ENCODE measurements around the gene SLC6A12.
A peak's percentile ranks its signal among the peaks of the same experiment; 100 is the strongest.

The SLC6A12 gene

GRCh38 chr12:163406-163986, 50.5 kb downstream of the SLC6A12 start:
- DNase-seq (ENCODE audit: low spot score), result no peak

GRCh38 chr12:162467-163307, 51.3 kb downstream of the SLC6A12 start:
- no peak for DNase-seq (ENCODE audit: low spot score)

- DNase-seq (ENCODE audit: low spot score), result no peak
Observed at GRCh38 chr12:161823-162222, 52.1 kb downstream of the SLC6A12 start.

- DNase-seq (ENCODE audit: low spot score), result no peak
Observed at GRCh38 chr12:160858-161257, 53.1 kb downstream of the SLC6A12 start.

GRCh38 chr12:159156-159782, 54.7 kb downstream of the SLC6A12 start:
- no peak for DNase-seq (ENCODE audit: low spot score)

- DNase-seq (ENCODE audit: low spot score), result no peak
Observed at GRCh38 chr12:157644-158043, 56.3 kb downstream of the SLC6A12 start.

- DNase-seq (ENCODE audit: low spot score), result no peak
Observed at GRCh38 chr12:156945-157344, 57.0 kb downstream of the SLC6A12 start.

- DNase-seq (ENCODE audit: low spot score), result no peak
Observed at GRCh38 chr12:155646-156045, 58.3 kb downstream of the SLC6A12 start.

- DNase-seq (ENCODE audit: low spot score), result no peak
Observed at GRCh38 chr12:155006-155405, 59.0 kb downstream of the SLC6A12 start.

- DNase-seq (ENCODE audit: low spot score), result no peak
Observed at GRCh38 chr12:154058-154457, 59.9 kb downstream of the SLC6A12 start.

GRCh38 chr12:153080-153746, 60.7 kb downstream of the SLC6A12 start:
- peak; percentile 92 for DNase-seq (ENCODE audit: low spot score)

GRCh38 chr12:152440-152839, 61.5 kb downstream of the SLC6A12 start:
- DNase-seq (ENCODE audit: low spot score), result no peak

- DNase-seq (ENCODE audit: low spot score), result no peak
Observed at GRCh38 chr12:151579-151978, 62.4 kb downstream of the SLC6A12 start.

- DNase-seq (ENCODE audit: low spot score), result no peak
Observed at GRCh38 chr12:148676-149416, 65.1 kb downstream of the SLC6A12 start.

- no peak for DNase-seq (ENCODE audit: low spot score)
Observed at GRCh38 chr12:147242-147641, 66.7 kb downstream of the SLC6A12 start.

- no peak for DNase-seq (ENCODE audit: low spot score)
Observed at GRCh38 chr12:145369-145960, 68.5 kb downstream of the SLC6A12 start.

GRCh38 chr12:144650-145284, 69.2 kb downstream of the SLC6A12 start:
- DNase-seq (ENCODE audit: low spot score), result no peak

- no peak for DNase-seq (ENCODE audit: low spot score)
Observed at GRCh38 chr12:143964-144649, 69.8 kb downstream of the SLC6A12 start.

GRCh38 chr12:140162-140561, 73.8 kb downstream of the SLC6A12 start:
- DNase-seq (ENCODE audit: low spot score), result no peak
